Measurements from ENCODE around the gene APOBEC3B. TPM values are rescaled to one million over a fixed set of nuclear protein-coding genes. Genes with fewer than 3 reads are reported as not detected.

Gene APOBEC3B
- total and polyA plus RNA-seq, 2 of the 8 experiments (the other 6 are each of a cell fraction or from before 2014, with no cell fraction given), result 14.2 to 74.9 TPM

DNA sequence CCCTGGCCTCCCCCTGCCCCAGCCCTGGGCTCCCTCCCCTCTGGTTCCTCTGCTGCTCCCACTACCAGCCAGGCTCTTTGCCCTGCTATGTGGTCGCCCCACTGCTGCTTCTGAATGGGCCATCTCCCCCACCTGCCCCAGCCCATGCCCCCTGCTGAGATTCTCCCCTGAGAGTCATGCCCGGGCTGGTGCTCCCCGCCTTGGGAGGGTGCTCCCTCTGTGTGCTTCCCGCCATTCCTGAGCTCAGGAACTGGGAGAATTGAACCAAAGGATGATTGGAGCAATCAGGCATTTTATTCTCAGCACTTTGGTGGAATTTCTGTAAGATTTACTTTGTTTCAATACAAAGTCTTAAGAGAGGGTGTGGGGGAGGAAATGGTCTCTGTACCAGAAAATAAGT lies 45.6 kb downstream of the APOBEC3B start (continued):
- TF ChIP-seq, protein P1, sequence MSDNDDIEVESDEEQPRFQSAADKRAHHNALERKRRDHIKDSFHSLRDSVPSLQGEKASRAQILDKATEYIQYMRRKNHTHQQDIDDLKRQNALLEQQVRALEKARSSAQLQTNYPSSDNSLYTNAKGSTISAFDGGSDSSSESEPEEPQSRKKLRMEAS (IDR thresholded peaks at IDR 0.05), result no peak
- TF ChIP-seq CTBP2 (IDR thresholded peaks at IDR 0.05; ENCODE audit: borderline replicate concordance, insufficient read depth, insufficient read length, low read length), result no peak
- no peak for TF ChIP-seq TBP (IDR thresholded peaks at IDR 0.05; ENCODE audit: low read depth, low read length)
- TF ChIP-seq FOSL1 (IDR thresholded peaks at IDR 0.05; ENCODE audit: insufficient read depth, low read depth, low read length), result no peak
